Stimulated activated CD4-positive, alpha-beta T cell treated with anti-CD3 and anti-CD28 coated beads, TNF-alpha, amount 100 ng/mL, for 48 hours (primary cell): Measurements from ENCODE around the gene ACO1.
"Not testable (repeated sequence)": the region's sequence is repeated elsewhere in the genome, so short reads cannot be mapped to it uniquely, and the experiment has no call there.

Experiments used
- DNase-seq, 3 donors: peaks; one replicate each; pipeline ENCODE4 v3.0.0-alpha.2; 2020; ENCODE audit warnings: low read depth in 3 of 3

The ACO1 gene

DNA sequence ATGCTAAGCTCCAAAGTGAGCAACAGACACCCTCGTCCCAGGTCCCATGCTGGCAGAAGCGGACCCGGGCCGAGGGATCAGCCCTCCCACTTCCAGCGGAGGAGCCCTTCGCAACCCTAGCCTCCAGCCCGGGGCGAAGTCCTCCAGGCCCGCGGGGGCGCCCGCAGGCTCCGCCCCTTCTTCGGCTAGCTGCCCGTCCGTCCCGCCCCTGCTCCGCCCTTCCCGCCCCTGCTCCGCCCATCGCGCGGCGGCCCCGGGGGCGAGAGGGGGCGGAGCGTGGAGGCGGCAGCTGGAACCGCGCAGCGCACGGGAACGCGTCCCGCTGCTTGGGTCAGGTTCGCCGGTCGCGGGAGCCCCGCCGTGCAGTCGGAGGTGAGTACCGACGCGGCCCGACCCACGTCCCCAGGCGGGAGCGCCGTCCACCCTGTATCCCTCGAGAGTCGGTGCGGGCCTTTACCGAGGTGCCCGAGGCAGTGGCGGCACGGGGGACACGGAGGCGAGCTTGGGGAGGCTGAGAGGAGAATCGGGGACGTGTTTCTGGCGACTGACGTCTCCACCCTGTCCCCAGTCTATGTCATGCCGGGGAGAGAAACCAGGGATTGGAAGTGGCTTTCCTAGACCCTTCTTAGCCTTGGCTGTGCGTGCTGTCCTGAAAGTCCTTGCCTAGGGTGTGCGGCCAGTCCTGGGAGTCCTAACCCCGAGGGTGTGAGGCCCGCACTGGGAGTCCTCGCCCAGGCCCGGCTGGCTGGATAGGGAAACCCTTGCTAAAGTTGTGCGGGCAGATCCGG lies at the start of gene ACO1:
Gene ACO1, plus strand, starts transcription at position 280 of the 788 bp plus-strand sequence. CDS start 20,864 bp downstream, outside the sequence.
- DNase-seq = peak; percentile 56 to 81 (median 63)

DNA sequence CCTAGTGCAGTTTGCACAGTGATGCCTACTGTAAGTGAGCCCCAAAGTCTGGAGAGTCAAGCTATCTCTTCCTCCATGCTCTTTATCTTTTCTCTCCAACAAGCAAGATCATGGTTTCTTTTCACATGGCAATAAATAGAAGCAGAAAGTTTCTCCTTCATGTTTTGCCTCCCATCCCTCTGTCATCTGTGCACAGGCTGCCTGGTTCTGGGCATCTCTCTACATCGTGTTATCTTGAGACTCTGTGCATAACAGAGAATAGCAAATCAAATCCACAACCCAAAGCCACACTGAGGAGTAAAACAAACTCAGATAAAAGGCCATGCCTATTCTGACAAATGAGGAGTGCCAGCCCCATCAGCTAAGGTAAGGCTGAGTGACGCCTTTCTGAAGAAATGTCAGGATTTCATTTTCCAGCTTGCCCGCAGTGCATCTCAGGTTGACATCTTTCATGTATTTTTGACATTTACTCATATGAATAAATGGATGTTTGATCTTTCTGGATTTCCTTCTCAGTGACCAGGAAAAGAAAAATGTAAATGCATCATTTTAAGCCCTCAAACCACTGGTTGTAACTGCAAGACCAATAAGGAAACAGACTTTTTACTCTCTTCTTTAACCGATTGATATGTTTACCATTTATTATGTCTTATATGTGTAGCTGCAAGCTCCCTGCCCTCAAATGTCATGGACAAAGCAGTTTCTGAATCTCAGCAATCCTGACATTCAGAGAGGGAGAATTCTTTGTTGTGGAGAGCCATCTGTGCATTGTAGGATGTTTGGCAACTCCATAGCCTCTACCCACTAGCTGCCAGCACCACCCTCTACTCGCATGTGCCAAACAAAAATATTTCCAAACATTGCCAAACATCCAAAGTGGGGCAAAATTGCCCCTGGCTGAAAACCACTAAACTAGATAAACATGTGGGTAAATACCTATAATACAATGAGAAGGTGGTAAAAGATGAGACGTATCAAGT lies 49.2 kb upstream of the ACO1 start:
- DNase-seq = no peak

DNA sequence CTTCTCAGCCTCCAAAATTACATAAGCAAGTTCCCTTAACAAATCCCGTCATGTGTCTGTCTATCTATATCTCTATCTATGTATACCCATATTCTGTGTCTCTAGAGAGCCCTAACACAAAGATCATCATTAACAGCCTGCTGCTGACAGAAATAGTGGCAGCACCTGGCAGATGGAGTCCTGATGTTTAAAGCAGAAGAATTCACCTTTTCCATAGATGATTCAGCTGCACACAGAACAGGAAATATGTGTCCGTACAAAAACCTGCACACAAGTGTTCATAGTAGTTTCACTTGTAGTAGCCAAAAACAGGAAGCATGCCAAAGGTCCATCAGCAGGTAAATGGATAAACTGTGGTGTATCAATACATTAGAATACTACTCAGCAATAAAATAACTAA lies 45.0 kb upstream of the ACO1 start:
- DNase-seq = no peak

DNA sequence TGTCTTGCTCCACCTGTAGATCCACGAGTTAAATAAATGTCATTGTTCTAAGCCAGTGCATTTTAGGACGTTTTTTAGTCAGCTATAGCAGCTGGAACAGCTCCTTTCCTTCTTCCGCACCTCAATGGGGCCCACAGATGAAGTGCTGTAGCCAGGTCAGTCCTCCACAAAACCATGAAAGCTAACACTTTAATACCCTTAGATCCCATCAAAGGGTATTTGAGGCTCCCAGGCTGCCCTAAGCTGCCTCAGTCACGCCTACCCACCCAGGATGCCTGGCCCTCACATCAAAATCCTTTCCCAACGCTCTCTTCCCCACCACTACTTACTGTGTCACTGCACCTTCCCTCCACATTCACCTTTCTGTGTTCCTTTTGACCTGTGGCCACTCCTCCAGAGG lies 44.1 kb upstream of the ACO1 start:
- no peak for DNase-seq

DNA sequence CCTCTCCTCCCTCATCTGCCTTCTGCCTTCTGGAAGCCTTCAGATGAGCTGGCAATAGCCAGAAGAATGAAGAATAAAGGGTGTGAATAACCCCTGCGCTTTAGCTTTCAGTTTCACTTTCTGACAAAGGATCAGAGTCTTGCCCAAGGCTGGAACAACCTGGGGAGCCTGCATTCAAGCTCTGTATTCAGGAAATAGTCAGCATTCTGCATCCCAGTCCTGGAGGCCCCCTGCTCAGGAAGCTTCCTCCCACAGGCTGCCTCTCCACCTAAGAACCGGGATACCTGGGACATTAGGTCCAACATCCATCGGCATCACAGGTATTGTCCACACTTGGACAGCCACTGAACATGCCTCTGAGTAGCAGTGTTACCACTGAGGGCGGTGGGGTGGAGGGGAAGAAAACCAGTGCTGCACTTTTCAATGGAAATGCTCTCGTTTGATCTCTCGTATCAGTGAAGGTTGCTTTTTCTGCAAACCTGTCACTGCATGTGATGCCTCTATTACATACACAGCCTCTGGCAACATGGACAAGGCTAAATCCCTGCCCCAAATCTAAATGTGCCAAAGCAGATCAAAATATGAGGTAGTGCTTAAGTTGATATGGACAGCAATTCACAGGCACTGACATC lies 39.8 kb upstream of the ACO1 start:
- DNase-seq = no peak

DNA sequence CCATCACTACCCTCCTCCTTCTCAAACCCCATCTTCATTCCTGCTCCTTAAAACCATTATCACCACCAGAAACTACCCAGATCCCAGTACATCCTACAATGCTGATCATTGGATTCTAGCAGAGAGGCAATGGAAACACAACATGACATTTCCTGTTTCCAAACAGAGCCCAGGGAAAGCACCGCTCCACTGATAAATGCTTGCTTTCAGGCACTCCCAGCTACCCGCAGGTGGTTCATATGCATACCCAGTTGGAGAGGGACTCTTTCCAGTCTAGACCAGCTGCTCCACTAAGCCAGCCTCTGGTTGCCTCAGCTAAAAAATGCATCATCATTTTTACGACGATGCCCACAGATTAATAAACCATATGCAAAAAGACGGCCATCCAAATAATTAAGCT lies 39.2 kb upstream of the ACO1 start:
- no peak for DNase-seq

DNA sequence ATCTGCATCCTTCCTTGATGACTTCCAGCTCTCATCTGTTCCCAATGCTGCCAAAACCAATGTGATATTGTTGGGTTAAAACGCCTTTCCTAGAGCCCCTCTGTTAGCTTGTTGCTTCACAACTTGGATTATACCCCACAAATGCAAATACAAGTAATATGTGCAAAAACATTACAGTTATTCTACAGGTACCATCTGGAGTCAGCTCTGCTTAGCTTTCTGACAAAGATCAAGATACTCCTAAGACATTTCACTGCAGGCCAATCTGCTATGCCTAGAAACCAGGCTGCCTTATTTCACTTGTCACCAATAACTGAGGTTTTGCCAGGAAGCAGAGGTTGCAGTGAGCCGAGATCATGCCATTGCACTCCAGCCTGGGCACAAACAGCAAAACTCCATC lies 36.9 kb upstream of the ACO1 start:
- no peak for DNase-seq

DNA sequence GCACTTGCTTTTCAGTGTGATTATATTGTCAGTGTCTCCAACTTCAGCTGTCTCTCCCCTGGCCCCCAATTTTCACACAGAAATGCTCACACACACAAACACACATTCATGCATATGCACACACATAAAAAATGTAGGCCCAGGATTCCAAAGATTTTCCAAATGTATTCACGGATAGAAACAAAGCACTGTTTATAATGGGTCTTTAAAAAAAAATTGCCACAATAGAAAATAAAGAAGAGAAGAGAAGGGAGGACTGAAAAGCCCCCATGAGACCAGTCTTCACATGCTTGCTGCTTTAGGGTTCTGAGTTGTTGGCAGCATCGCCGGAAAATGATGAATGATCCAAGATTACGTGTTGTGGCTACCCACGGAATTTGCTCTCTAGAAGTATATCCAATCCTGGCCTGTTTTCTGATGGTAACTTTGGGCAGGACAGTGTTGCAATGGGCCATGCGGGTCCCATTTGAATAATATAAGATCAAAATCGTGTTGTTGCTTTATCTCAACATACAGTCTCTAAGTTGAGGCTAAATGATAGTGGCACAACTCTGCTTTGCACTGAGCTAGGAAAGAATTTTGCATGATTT lies 36.2 kb upstream of the ACO1 start:
- DNase-seq = no peak

DNA sequence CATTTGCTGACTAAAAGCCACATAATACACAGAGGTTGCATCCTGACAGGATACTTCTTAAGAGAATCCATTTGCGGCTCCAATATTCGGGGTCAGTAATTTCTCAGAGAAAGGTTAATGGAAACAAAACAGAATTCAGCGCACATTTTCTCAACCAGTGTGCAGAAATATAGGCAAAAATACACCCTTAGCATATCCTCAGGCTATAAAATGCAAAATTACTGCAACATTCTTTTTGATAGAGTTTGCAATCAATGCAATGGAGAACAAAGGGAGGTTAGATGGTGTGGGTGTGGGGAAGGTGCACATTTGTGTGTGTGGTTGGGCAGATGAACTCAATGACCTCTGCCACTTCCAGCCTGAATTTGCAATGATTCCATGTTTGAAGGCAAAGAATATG lies 35.4 kb upstream of the ACO1 start:
- no peak for DNase-seq

DNA sequence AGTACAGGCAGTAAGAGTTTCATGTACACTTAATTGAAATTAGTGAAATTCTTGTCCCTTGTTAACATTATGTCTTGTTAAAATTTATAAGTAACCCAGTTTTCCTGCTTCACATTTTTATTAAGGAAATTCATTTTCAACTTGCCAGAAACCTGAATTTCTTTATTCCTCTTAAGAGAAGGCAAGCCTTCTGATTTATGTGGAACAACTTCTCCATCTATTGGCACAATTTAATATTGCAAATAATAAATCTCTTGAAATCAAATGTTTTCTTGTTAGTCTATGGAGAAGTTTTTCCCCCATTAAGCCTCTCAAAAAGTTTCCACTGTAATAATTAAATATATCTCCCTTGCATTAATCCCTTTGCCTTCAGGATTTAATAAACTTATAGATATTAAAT lies 33.8 kb upstream of the ACO1 start:
- DNase-seq = no peak

DNA sequence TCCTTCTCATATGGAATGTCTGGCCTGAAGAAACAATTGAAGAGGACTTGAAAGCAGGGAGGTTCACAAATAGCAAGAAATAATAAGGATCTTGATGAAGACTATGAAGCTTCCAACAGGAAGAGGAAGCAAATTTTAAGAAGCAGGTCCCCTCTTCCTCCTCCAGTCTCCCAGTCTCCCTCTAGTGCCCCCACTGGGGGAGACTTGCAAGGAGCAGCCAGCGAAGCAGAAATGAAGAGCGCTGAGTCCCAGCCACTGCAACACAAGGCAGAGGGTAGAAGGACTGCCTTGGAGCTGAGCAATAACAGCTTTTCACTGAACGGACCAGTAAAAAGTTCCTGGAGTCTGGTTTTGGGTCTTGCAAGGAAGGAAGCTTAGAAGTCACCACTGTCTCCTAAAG lies 32.6 kb upstream of the ACO1 start:
- DNase-seq = no peak

DNA sequence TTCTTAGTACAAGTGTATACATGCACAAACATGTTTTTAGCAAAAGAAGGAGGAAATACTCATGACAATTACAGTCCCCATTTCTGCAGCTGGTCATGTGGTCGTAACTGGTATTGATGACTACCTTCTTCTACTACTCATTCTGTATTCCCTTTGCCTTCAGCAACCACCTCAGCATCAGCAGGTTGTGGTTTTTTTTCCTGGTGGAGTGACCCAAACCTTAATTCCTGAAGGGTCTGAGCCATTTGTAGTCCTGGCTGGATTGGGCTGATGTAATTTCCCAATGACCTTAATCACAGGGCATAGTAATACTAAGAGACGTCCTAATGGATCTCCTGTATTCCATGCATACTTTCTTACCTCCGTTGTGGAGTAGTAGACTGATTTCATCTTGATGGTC lies 31.0 kb upstream of the ACO1 start:
- not testable (repeated sequence) for DNase-seq

DNA sequence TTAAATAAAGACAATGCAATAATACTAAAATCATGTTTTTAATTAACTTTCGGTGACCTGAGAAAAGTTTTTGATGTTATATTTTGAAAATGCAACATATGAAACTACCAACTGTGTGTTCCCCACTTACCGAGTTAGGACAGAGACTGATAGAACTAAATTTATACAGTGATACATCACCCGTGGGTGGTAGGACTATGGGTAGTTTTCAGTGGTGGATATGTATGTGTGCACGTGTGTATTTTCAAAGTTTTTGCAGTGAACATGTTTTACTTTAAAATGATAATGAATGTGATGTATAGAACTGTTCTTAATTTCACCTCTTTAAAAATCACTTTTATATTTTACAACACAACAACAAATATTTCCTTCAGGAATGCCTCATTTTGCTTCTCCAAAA lies 25.0 kb upstream of the ACO1 start:
- no peak for DNase-seq

DNA sequence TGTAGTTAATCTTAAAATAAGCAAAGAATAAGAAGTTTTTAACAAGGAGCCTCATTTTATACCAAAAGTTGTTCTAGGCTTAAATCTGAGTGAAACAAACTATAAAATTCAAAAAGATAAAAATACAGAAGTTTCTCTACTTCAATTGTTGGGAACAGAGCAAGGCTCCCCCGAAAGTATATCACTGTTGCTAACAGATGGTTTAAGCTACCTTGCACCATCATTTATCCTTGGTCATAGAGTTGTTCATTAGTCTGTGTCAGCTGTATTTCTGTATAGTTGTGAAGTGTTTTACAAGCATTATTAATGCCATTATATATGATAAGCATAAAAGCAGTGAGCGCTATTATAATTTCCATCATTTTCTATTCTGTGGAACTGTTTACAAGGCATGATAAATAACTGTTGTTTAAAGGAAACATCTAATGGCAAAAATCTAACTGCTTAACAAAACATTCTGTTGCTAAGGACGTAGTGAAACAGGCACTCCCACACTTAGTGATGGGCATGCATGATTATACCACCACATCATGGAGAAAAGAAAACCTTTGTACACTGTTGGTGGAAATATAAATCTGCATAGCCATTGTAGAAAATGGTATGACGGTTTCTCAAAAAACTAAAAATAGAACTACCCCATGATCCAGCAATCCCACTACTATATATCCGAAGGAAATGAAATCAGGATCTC lies 23.3 kb upstream of the ACO1 start:
- DNase-seq = no peak

DNA sequence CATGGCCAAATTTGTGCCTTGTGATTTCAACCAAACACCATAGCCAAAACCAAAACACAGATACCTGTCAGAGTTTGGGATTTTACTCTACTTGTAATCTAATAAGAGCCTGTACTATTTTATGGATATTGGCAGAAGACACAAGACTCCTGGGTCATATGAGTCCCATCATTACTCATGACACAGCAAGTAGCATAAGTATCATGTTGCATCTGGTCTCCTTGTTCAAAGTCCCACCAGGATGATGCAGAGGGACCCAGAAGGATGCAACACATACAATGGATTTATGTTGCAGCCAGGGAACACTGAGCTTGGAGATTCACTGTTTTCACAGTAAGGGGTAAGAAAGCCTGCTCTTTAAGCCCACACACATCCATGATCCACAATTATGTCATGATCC lies 13.2 kb upstream of the ACO1 start:
- no peak for DNase-seq

DNA sequence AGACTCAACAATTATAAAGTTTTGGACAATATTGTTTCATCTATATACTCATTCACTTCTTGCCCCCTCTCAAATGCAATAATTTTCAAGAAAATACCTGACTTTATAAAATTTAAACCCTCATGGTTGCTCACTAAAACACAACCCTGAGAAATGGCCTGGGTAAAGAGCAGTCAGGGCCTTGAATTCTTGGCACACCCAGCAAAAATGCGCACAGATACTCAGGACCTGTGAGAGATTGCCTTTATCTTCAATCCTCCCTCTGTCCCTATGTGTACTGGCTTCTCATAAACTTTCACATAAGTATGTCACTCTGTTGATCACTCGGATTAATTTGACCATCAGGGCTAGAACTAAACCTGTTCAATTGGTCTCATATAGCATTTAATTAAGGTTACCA lies 12.8 kb upstream of the ACO1 start:
- DNase-seq = no peak

DNA sequence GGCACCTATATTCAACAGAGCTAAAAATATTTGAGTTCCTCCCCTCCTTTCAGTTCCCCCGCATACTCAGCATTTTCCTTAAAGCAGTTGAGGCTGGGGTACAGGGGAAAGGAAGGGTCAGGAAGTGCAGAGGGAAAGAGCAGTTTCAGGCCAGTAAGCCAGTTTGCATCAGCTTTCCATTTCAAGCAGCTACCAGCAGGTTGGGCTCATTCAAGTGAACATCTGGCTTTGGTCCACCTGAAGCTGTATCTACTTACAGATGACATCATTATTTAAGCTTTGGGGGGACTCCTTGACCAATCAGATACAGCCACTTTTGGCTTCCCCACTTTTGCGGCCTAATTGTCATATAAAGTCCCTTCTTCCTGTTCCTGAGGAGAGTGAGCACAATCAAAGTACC lies 8.2 kb upstream of the ACO1 start:
- no peak for DNase-seq

DNA sequence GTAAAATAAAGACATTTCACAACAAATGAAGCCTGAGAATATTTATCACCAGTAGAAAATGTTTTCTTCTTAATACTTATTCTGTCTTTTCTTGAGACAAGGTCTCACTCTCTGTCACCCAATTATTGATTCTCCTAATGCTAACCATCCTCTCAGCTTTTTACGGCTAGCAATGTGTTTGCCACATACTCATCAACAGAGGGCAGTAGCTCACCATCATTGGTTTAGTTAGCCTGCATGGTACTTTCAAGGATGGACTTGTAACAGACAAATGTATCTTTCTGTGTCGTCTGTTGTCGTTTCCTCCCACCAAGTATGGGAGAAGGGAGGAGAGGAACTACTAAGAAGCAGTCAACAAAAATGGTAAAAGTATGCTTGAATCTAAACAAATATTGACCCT lies 5.9 kb upstream of the ACO1 start:
- no peak for DNase-seq

DNA sequence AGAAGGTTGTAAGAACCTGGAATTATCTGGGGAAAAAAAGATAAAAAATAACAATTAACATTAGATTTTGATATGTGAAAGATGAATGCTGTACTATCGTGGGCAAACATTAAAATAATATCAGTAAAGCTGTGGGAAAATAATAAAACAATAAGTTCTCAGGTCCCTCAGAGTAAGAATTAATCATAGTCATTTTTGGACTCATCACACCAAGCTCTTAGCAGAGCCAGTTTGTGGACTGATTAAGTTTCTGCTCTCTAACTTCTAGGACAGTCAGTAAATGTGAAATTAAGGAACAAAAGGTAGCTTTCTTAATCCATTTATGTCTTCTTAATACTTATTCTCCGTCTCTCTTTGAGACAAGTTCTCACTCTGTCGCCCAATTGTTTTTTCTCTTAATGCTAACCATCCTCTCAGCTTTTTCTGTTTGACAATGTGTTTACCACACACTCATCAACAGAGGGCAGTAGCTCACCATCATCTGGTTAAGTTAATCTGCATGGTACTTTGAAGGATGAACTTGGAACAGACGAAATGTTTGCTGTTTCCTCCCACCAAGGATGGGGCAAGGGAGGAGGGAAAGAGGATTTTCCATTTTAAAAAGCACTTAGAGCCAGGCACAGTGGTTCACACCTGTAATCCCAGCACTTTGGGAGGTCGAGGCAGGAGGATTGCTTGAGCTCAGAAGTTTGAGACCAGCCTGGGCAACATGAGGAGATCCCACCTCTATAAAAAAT lies 5.3 kb upstream of the ACO1 start:
- DNase-seq = peak in 1 of 3 donors; percentile 47

DNA sequence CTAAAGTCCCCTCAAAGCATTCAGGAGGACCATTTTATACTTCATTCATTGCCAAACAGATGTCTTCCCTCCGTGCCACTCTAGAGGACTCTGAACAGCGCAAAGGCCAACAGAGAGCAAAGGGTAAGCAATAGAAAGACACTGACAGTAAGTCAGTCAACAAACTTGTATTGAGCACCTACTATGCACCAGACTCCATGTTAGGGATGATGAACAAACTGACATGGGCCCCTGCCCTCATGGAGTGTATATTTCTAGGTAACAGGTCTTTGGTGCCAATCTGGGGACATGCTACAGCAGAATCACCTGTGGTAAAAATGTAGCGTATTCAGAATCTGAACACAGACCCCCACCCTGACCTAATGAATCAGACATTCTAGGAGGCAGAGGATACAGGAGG lies 3.5 kb upstream of the ACO1 start:
- no peak for DNase-seq
